BJ (cell line): ENCODE data around the gene TANC1. TPM values are rescaled to one million over a fixed set of nuclear protein-coding genes. Genes with fewer than 3 reads are reported as not detected.

Experiments used
- CTCF ChIA-PET: fragments of 350-600 bp; formaldehyde crosslinking; extraction: SDS; loops from one replicate; lab custom pipeline; 2021; ENCODE audit warnings: antibody characterized with exemption, inconsistent platforms; lab: Yijun Ruan, JAX
- POLR2A ChIA-PET: fragments of 300-600 bp; sonication (Branson Sonifier 250); formaldehyde crosslinking; extraction: SDS; loops from one replicate; lab custom pipeline; 2021; ENCODE audit warnings: antibody characterized with exemption; lab: Charles Lee
- DNase-seq: peaks from one replicate; pipeline ENCODE4 v3.0.0-alpha.2; 2011; ENCODE audit warnings: low read depth
- H3K27me3 ChIP-seq: 2 replicates; pipeline ENCODE4 v1.6.0; 2011; ENCODE audit warnings: low read length; ENCODE audit not compliant: control insufficient read depth, insufficient read depth
- H3K36me3 ChIP-seq: 2 replicates; pipeline ENCODE4 v1.5.1; 2011; ENCODE audit warnings: low read length; ENCODE audit not compliant: control insufficient read depth, insufficient read depth
- H3K4me3 ChIP-seq: 2 replicates; pipeline ENCODE4 v1.5.1; 2011; ENCODE audit warnings: low read depth, mild to moderate bottlenecking, control low read depth, low read length
- CTCF ChIP-seq: IDR thresholded peaks from 2 replicates; pipeline ENCODE4 v1.5.1; 2011; ENCODE audit warnings: low read depth, mild to moderate bottlenecking, control low read depth, inconsistent platforms, low read length, moderate library complexity; ENCODE audit not compliant: insufficient read depth
- polyA plus RNA-seq: library from polyadenylated mRNA; depleted of rRNA; stranded (reverse); fragments of >200 nt; gene quantifications from 2 replicates; pipeline ENCODE4 v1.2.3, GENCODE V29; 2011

Gene TANC1
- polyA plus RNA-seq, 1 experiment: 22.0 TPM

- no peak for TF ChIP-seq CTCF
- no peak overlapping the region for H3K4me3 ChIP-seq
- no peak for DNase-seq
- ChIA-PET POLR2A (no interaction called here), CTCF (no interaction called here)
- no peaks in the 10 kb centered on the region for H3K27me3 ChIP-seq
- H3K36me3 ChIP-seq: no peaks in the 10 kb centered on the region
Measured at GRCh38 chr2:159262904-159263303, 294.5 kb downstream of the TANC1 start.

- H3K4me3 ChIP-seq: no peak overlapping the region
- POLR2A ChIA-PET: no interaction called here
- DNase-seq: no peak
- H3K27me3 ChIP-seq: no peaks in the 10 kb centered on the region
- TF ChIP-seq CTCF: no peak
- CTCF ChIA-PET: no interaction called here
- no peaks in the 10 kb centered on the region for H3K36me3 ChIP-seq
Measured at GRCh38 chr2:159265171-159265576, 296.7 kb downstream of the TANC1 start.

- Histone ChIP-seq H3K36me3 (no peaks in the 10 kb centered on the region), H3K27me3 (no peaks in the 10 kb centered on the region), H3K4me3 (no peak overlapping the region)
- no peak for DNase-seq
- TF ChIP-seq CTCF: no peak
- CTCF ChIA-PET: no interaction called here
- POLR2A ChIA-PET: no interaction called here
Measured at GRCh38 chr2:159266554-159266953, 298.1 kb downstream of the TANC1 start.

DNA sequence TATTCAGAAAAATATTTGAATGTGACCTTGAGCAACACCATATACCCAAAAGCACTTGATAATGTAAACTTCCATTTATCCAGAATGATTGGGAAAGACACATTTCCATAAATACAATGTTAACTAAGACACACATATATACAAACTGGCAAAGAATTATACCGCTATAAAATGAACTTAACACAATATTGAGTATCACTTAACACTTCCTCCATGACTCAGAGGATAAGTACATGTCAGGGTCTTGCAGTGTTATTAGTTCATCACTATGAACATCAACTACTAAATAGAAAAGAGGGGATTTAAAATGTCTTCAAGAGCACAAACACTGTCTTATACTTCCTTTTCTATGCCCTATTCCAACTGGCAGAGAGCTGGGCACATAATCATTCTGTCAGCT, 299.5 kb downstream of the TANC1 start:
- DNase-seq: no peak

DNA sequence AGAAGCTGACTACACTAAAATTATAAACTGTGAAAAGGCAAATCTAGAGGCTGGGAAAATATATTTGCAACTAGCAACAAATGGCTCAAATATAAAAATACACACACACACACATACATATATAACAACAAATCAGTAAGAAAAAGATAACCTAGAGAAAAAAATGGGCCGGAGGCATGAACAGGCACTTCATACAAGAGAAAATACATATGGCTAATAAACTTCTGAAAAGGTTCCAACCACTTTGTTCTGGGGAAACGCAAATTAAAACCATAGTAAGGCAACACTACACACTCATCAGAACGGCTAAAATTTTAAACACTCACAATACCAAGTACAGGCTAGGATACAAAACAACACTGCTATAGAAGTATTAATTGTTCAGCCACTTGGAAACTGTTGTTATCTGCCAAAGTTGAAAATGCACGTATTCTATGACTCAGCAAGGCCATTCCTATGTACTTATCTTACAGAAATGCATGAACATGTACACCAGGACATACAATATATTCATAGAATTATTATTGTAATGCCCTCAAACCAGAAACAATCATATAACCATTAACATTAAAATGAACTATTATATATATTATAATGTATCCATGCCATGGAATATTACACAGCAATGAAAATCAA, 302.4 kb downstream of the TANC1 start:
- no peaks in the 10 kb centered on the region for H3K27me3 ChIP-seq
- no peak for TF ChIP-seq CTCF
- no peaks in the 10 kb centered on the region; the same call in 1 of the 2 replicates for H3K36me3 ChIP-seq
- no peak overlapping the region for H3K4me3 ChIP-seq
- DNase-seq: no peak
- ChIA-PET CTCF (interaction anchor here (1.3 kb wide), 1 partner anchor 8 kb away, joined by 4 read pairs; no protein-coding TSS in a partner anchor), POLR2A (no interaction called here)

More for the DNA sequence above, 299.5 kb downstream of the TANC1 start:
- Histone ChIP-seq H3K36me3 (no peaks in the 10 kb centered on the region), H3K27me3 (no peaks in the 10 kb centered on the region), H3K4me3 (no peak overlapping the region)
- POLR2A ChIA-PET: no interaction called here
- no peak for TF ChIP-seq CTCF
- CTCF ChIA-PET: no interaction called here
